Right lobe of liver (tissue), 6 donors: ENCODE measurements around the gene XRCC6. TPM values are rescaled to one million over a fixed set of nuclear protein-coding genes. Genes with fewer than 3 reads are reported as not detected.
"Not testable (repeated sequence)": the region's sequence is repeated elsewhere in the genome, so short reads cannot be mapped to it uniquely, and the experiment has no call there.

Experiments used
- ATAC-seq, 4 donors: fragments of 200-7000 bp; cut with Tn5 transposase; one replicate each; pipeline ENCODE4 v1.9.1; 2020; ENCODE audit warnings: mild to moderate bottlenecking in 4 of 4, moderate library complexity in 4 of 4
- DNase-seq, 3 donors: peaks; one replicate each; pipeline ENCODE4 v3.0.0-alpha.2; 2020
- H3K27ac ChIP-seq, 3 donors: fragments of 200-600 bp; one replicate each; pipeline ENCODE4 v1.8.0; 2022
- H3K27me3 ChIP-seq, 2 donors: fragments of 200-600 bp; one replicate each; pipeline ENCODE4 v1.8.0; 2022
- H3K36me3 ChIP-seq, 4 donors: fragments of 200-600 bp; sonication (generic) in 1 of 4; one replicate each; pipeline versions ENCODE4 v1.5.1 to v1.8.0; 2017 to 2022; ENCODE audit warnings: control low read depth in 1 of 4
- H3K4me1 ChIP-seq, 4 donors: fragments of 200-600 bp; sonication (generic) in 1 of 4; one replicate each; pipeline versions ENCODE4 v1.5.1 to v1.8.0; 2017 to 2022; ENCODE audit warnings: control low read depth in 1 of 4
- H3K4me3 ChIP-seq, 3 donors: fragments of 200-600 bp; one replicate each; pipeline ENCODE4 v1.8.0; 2022
- H3K9me3 ChIP-seq, 4 donors: fragments of 200-600 bp; sonication (generic) in 1 of 4; one replicate each; pipeline versions ENCODE4 v1.5.1 to v1.8.0; 2017 to 2022; ENCODE audit warnings: control low read depth in 1 of 4
- CTCF ChIP-seq, 4 donors: fragments of 200-600 bp in 3 of 4; fragments of 450-650 bp in 1 of 4; IDR thresholded peaks; one replicate each; pipeline versions ENCODE4 v1.5.1 to v1.8.0; 2016 to 2022; ENCODE audit warnings: antibody characterized with exemption in 4 of 4, mild to moderate bottlenecking in 2 of 4
- POLR2A ChIP-seq: fragments of 450-650 bp; IDR thresholded peaks from one replicate; pipeline ENCODE4 v1.6.1; 2017; ENCODE audit warnings: antibody characterized with exemption, mild to moderate bottlenecking
- WGBS: methylation state at CpG from one replicate; pipeline ENCODE4 v1.1.6; 2018; ENCODE audit warnings: low coverage, low lambda C conversion rate; ENCODE audit not compliant: insufficient coverage; ENCODE audit errors: missing lambda C conversion rate; 5-methylcytosine and 5-hydroxymethylcytosine counted together
- intact Hi-C, 2 donors: fragments of 100-400 bp; cut with DNase I; formaldehyde crosslinking; loops; one replicate each; pipeline versions ENCODE4 v1.11.2 to v1.14.1; 2022
- long read RNA-seq: library from polyadenylated mRNA; unstranded; transcript quantifications from one replicate; pipeline ENCODE4 v2.0.0, GENCODE V29; 2019
- total RNA-seq, 6 experiments: library from RNA; depleted of rRNA in 2 of 6; stranded (reverse); fragments of >200 nt in 2 of 6; fragmentation: NEBNext Ultra II Directional in 3 of 6; extraction: Animal tissue kit (Norgen Biotek cat#: 25700) in 3 of 6; gene quantifications; one replicate each; pipeline versions ENCODE4 v1.1.0 to v1.2.4, GENCODE V29; 2016 to 2023
- donor health status: DM: no; HTN: yes; CAD: no.
- donor health status: DM: no; HTN: no; CAD: no.
- donor health status: DM: no; HTN: no; CAD: no.
- donor health status: DM: no; HTN: yes; CAD: no.
- donor health status: DM: no; HTN: yes; CAD: no.

The XRCC6 gene
- 100 to 1,000 TPM in 2 of 6 experiments, 10 to 100 TPM in 4; 71.0 to 122 (median 91.1) TPM for total RNA-seq
- long read RNA-seq, transcript XRCC6-202 (13 exons, 2,296 nt) = major isoform, 50 of 62 reads
- long read RNA-seq, partial matches to known transcripts = 7 of 62 reads
- long read RNA-seq, other reads (novel, unspliced or antisense) = 2 of 62 reads

- intact Hi-C loops = no loop called here
- ATAC-seq = peak; percentile 52 to 91 (median 90)
- TF ChIP-seq POLR2A (peak; percentile 80), CTCF (IDR thresholded peaks at IDR 0.05) (no peak)
- H3K9me3 ChIP-seq = no peaks in the 10 kb centered on the region
- 1% methylated on average over 13 of the region's 70 CpGs for WGBS
- H3K4me3 ChIP-seq = peak within 1 kb of the TSS; percentile 80 to 98 (median 90)
- peaks cover 3 to 29% (median 5%) of the 10 kb centered on the region in 4 donors for H3K4me1 ChIP-seq
- peaks cover 0 to 40% (median 11%) of the 10 kb centered on the region in 4 donors for H3K36me3 ChIP-seq
- no peaks in the 10 kb centered on the region for H3K27me3 ChIP-seq
- peak within 1 kb of the TSS; percentile 94 to 99 (median 96) for H3K27ac ChIP-seq
- DNase-seq = peak; percentile 100
These were observed at the start of gene XRCC6 for GRCh38 chr22:41621099-41621910. Gene XRCC6 (plus strand): TSS chr22:41621295. CDS start chr22:41622005, 710 bp downstream.

GRCh38 chr22:41571786-41572185 is 49.3 kb upstream of the XRCC6 start:
- TF ChIP-seq POLR2A (no peak), CTCF (IDR thresholded peaks at IDR 0.05) (no peak)
- H3K27ac ChIP-seq = no peak overlapping the region
- ATAC-seq (no peak), DNase-seq (no peak)
- WGBS = no CpG with 5 or more reads among the region's 14 CpGs
- no peak overlapping the region for H3K4me3 ChIP-seq
- peaks cover 0 to 5% (median 2%) of the 10 kb centered on the region in 4 donors for H3K36me3 ChIP-seq
- H3K9me3 ChIP-seq = no peaks in the 10 kb centered on the region
- intact Hi-C loops = no loop called here
- no peaks in the 10 kb centered on the region for H3K4me1 ChIP-seq
- H3K27me3 ChIP-seq = no peaks in the 10 kb centered on the region

GRCh38 chr22:41572305-41572704 is 48.8 kb upstream of the XRCC6 start:
- intact Hi-C loops, H3K9me3 ChIP-seq, H3K36me3 ChIP-seq, H3K27ac ChIP-seq, H3K27me3 ChIP-seq, H3K4me3 ChIP-seq, H3K4me1 ChIP-seq, ATAC-seq, DNase-seq: not testable (repeated sequence)
- whole genome bisulfite sequencing = 93% methylated on average over 3 of the region's 3 CpGs

GRCh38 chr22:41573677-41574076 is 47.4 kb upstream of the XRCC6 start:
- H3K36me3 ChIP-seq = peaks cover 0 to 11% (median 5%) of the 10 kb centered on the region in 4 donors
- H3K9me3 ChIP-seq = no peaks in the 10 kb centered on the region
- no peak overlapping the region for H3K27ac ChIP-seq
- H3K4me1 ChIP-seq = no peaks in the 10 kb centered on the region
- H3K4me3 ChIP-seq = no peak overlapping the region
- ATAC-seq (no peak), DNase-seq (no peak)
- no peaks in the 10 kb centered on the region for H3K27me3 ChIP-seq
- intact Hi-C loops = no loop called here
- TF ChIP-seq CTCF (IDR thresholded peaks at IDR 0.05) = no peak
- TF ChIP-seq POLR2A = no peak
- WGBS = 60% methylated on average over 1 of the region's 11 CpGs

GRCh38 chr22:41574847-41575381 is 46.2 kb upstream of the XRCC6 start:
- ATAC-seq = peak in 3 of 4 donors; percentile 2 to 21 (median 7)
- H3K36me3 ChIP-seq = peaks cover 0 to 17% (median 8%) of the 10 kb centered on the region in 4 donors

More at GRCh38 chr22:41574847-41575381, 46.2 kb upstream of the XRCC6 start:
- intact Hi-C loops = no loop called here
- Histone ChIP-seq H3K27me3 (no peaks in the 10 kb centered on the region), H3K4me3 (no peak overlapping the region), H3K9me3 (no peaks in the 10 kb centered on the region), H3K4me1 (no peaks in the 10 kb centered on the region), H3K27ac (no peak overlapping the region)
- DNase-seq = peak in 1 of 3 donors; percentile 45
- WGBS = no CpG with 5 or more reads among the region's 26 CpGs
- TF ChIP-seq POLR2A = no peak
- no peak for TF ChIP-seq CTCF (IDR thresholded peaks at IDR 0.05)
